Hematopoietic multipotent progenitor cell treated with erythropoietin and hydrocortisone succinate and interleukin-3 and kit ligand, for 15 days (in vitro differentiated cells): ENCODE measurements around the gene REM2.
A peak's percentile ranks its signal among the peaks of the same experiment; 100 is the strongest.
"Not testable (repeated sequence)": the region's sequence is repeated elsewhere in the genome, so short reads cannot be mapped to it uniquely, and the experiment has no call there.

Source experiments
- DNase-seq: peaks from one replicate; pipeline ENCODE4 v3.0.0-alpha.2; 2015; ENCODE audit warnings: low spot score

The REM2 gene

GRCh38 chr14:22897357-22897756, 14.3 kb downstream of the REM2 start:
- peak; percentile 89 for DNase-seq

GRCh38 chr14:22898302-22899090, 15.5 kb downstream of the REM2 start:
- peak; percentile 69 for DNase-seq

- peak; percentile 89 for DNase-seq
Measured at GRCh38 chr14:22900081-22900799, 17.2 kb downstream of the REM2 start.

- no peak for DNase-seq
Measured at GRCh38 chr14:22901799-22902198, 18.8 kb downstream of the REM2 start.

- DNase-seq = no peak
Measured at GRCh38 chr14:22903742-22904087, 20.7 kb downstream of the REM2 start.

- DNase-seq = no peak
Measured at GRCh38 chr14:22905627-22906026, 22.6 kb downstream of the REM2 start.

GRCh38 chr14:22906073-22906472, 23.1 kb downstream of the REM2 start:
- DNase-seq = no peak

GRCh38 chr14:22907429-22907828, 24.4 kb downstream of the REM2 start:
- no peak for DNase-seq

- no peak for DNase-seq
Measured at GRCh38 chr14:22908601-22909000, 25.6 kb downstream of the REM2 start.

GRCh38 chr14:22910916-22911315, 27.9 kb downstream of the REM2 start:
- no peak for DNase-seq

GRCh38 chr14:22914836-22915235, 31.8 kb downstream of the REM2 start:
- DNase-seq = not testable (repeated sequence)

- DNase-seq = no peak
Measured at GRCh38 chr14:22915886-22916521, 33.0 kb downstream of the REM2 start.

- DNase-seq = peak; percentile 100
Measured at GRCh38 chr14:22918804-22919600, 36.0 kb downstream of the REM2 start, which contains the start of gene RBM23. TSS of gene RBM23 (minus strand) at chr14:22919149.

- no peak for DNase-seq
Measured at GRCh38 chr14:22919601-22919921, 36.5 kb downstream of the REM2 start.

- no peak for DNase-seq
Measured at GRCh38 chr14:22920697-22921096, 37.7 kb downstream of the REM2 start.

GRCh38 chr14:22922294-22922693, 39.3 kb downstream of the REM2 start:
- no peak for DNase-seq

GRCh38 chr14:22923746-22924145, 40.7 kb downstream of the REM2 start:
- no peak for DNase-seq

GRCh38 chr14:22925513-22925912, 42.5 kb downstream of the REM2 start:
- no peak for DNase-seq

GRCh38 chr14:22926316-22926715, 43.3 kb downstream of the REM2 start:
- no peak for DNase-seq

GRCh38 chr14:22928237-22929103, 45.4 kb downstream of the REM2 start:
- peak; percentile 17 for DNase-seq
